ENCODE results near the gene TM9SF1.
A peak's percentile ranks its signal among the peaks of the same experiment; 100 is the strongest.

- TF ChIP-seq EZH2 (IDR thresholded peaks at IDR 0.05) (no peak), CTCF (IDR thresholded peaks at IDR 0.05) (peak; percentile 73)
Measured at GRCh38 chr14:24215495-24216344, 20.5 kb upstream of the TM9SF1 start, which contains the start of gene MDP1.
